ENCODE measurements around the gene DNAI2.

Gene DNAI2

GRCh38 chr17:74332763-74333283 is 58.8 kb downstream of the DNAI2 start:
- Histone ChIP-seq H3K4me3 (ENCODE audit: low read depth, low read length) (no peak overlapping the region), H3K4me1 (ENCODE audit: control insufficient read depth, insufficient read depth, low read length) (no peaks in the 10 kb centered on the region), H3K9me3 (ENCODE audit: control insufficient read depth, insufficient read depth, low read depth, low read length) (no peaks in the 10 kb centered on the region), H3K36me3 (ENCODE audit: control insufficient read depth in 2 of 2, insufficient read depth in 1 of 2, low read length in 2 of 2) (no peaks in the 10 kb centered on the region), H3K27ac (ENCODE audit: extremely low read depth, low read depth, low read length) (no peak overlapping the region)
- TF ChIP-seq ZNF692 (tag by site-specific recombination; IDR thresholded peaks at IDR 0.05) (no peak), FEZF1 (tag by site-specific recombination; IDR thresholded peaks at IDR 0.05) (no peak), ZBTB1 (tag by site-specific recombination; IDR thresholded peaks at IDR 0.05) (no peak), ZNF600 (tag by site-specific recombination; IDR thresholded peaks at IDR 0.05) (no peak), PRDM4 (tag by site-specific recombination; IDR thresholded peaks at IDR 0.05) (no peak), ZFP41 (tag by site-specific recombination; IDR thresholded peaks at IDR 0.05; ENCODE audit: borderline replicate concordance) (no peak), ZNF654 (tag by site-specific recombination; IDR thresholded peaks at IDR 0.05; ENCODE audit: low read depth) (no peak), ZIC2 (tag by site-specific recombination; IDR thresholded peaks at IDR 0.05) (no peak), ZNF214 (tag by site-specific recombination; IDR thresholded peaks at IDR 0.05; ENCODE audit: borderline replicate concordance) (no peak), ZNF274 (IDR thresholded peaks at IDR 0.05; ENCODE audit: low read length) (no peak), ZNF274 (tag by site-specific recombination; IDR thresholded peaks at IDR 0.05; ENCODE audit: borderline replicate concordance) (no peak), IKZF3 (tag by site-specific recombination; IDR thresholded peaks at IDR 0.05) (no peak), ZNF48 (tag by site-specific recombination; IDR thresholded peaks at IDR 0.05) (no peak)
- CTCF ChIA-PET, result interaction anchor here (0.8 kb wide), 1 partner anchor 20 kb away, joined by 3 read pairs; no protein-coding TSS in a partner anchor
- POLR2A ChIA-PET, result interaction anchor here (1.2 kb wide), 1 partner anchor 12 kb away, joined by 4 read pairs; no protein-coding TSS in a partner anchor

- H3K4me3 ChIP-seq (ENCODE audit: low read depth, low read length), result no peak overlapping the region
- no peaks in the 10 kb centered on the region for H3K4me1 ChIP-seq (ENCODE audit: control insufficient read depth, insufficient read depth, low read length)
- H3K36me3 ChIP-seq (ENCODE audit: control insufficient read depth in 2 of 2, insufficient read depth in 1 of 2, low read length in 2 of 2), result no peaks in the 10 kb centered on the region
- no peaks in the 10 kb centered on the region for H3K9me3 ChIP-seq (ENCODE audit: control insufficient read depth, insufficient read depth, low read depth, low read length)
- ChIA-PET CTCF (interaction anchor here (0.6 to 2.4 kb wide), 2 partner anchors 33 to 35 kb away, joined by 3 to 8 read pairs; partner anchors contain the start of gene GPR142), POLR2A (interaction anchor here (0.6 to 1.1 kb wide), 2 partner anchors 30 to 75 kb away, joined by 3 to 4 read pairs; no protein-coding TSS in a partner anchor)
- no peak overlapping the region for H3K27ac ChIP-seq (ENCODE audit: extremely low read depth, low read depth, low read length)
- TF ChIP-seq GLI2 (tag by site-specific recombination; IDR thresholded peaks at IDR 0.05; ENCODE audit: borderline replicate concordance, low read depth) (no peak), ZNF549 (tag by site-specific recombination; IDR thresholded peaks at IDR 0.05) (no peak), ZNF629 (tag by site-specific recombination; IDR thresholded peaks at IDR 0.05) (no peak), GLI4 (tag by site-specific recombination; IDR thresholded peaks at IDR 0.05) (no peak), KLF10 (tag by site-specific recombination; IDR thresholded peaks at IDR 0.05) (no peak), ZNF37A (tag by site-specific recombination; IDR thresholded peaks at IDR 0.05) (no peak), SP3 (tag by site-specific recombination; IDR thresholded peaks at IDR 0.05) (no peak), ZNF544 (tag by site-specific recombination; IDR thresholded peaks at IDR 0.05) (no peak)
Measured at GRCh38 chr17:74334393-74335039, 60.5 kb downstream of the DNAI2 start.
